Omental fat pad (tissue), 4 donors: Measurements from ENCODE around the gene PCDHGA7. TPM values are rescaled to one million over a fixed set of nuclear protein-coding genes. Genes with fewer than 3 reads are reported as not detected.
"Not testable (repeated sequence)": the region's sequence is repeated elsewhere in the genome, so short reads cannot be mapped to it uniquely, and the experiment has no call there.

Experiments
- ATAC-seq: fragments of 150-250 bp; one replicate; pipeline ENCODE4 v1.9.1; 2016; ENCODE audit warnings: mild to moderate bottlenecking, moderate library complexity; ENCODE audit not compliant: low FRiP score
- DNase-seq: peaks from one replicate; pipeline ENCODE4 v3.0.0-alpha.2; 2019; ENCODE audit warnings: low spot score
- total RNA-seq, 4 donors: library from RNA; depleted of rRNA; stranded (reverse); fragments of >200 nt; gene quantifications; one replicate each; pipeline ENCODE4 v1.1.0, GENCODE V29; 2016
- TF ChIP-seq, protein P1 (sequence below), 3 donors: fragments of 450-650 bp; IDR thresholded peaks; one replicate each; pipeline ENCODE4 v1.5.1; 2016 to 2017; ENCODE audit warnings: antibody characterized with exemption in 3 of 3, mild to moderate bottlenecking in 3 of 3, moderate library complexity in 2 of 3

The PCDHGA7 gene
- total RNA-seq, 4 donors from 2014 or later = 1.1 to 9.0 (median 3.6) TPM

DNA sequence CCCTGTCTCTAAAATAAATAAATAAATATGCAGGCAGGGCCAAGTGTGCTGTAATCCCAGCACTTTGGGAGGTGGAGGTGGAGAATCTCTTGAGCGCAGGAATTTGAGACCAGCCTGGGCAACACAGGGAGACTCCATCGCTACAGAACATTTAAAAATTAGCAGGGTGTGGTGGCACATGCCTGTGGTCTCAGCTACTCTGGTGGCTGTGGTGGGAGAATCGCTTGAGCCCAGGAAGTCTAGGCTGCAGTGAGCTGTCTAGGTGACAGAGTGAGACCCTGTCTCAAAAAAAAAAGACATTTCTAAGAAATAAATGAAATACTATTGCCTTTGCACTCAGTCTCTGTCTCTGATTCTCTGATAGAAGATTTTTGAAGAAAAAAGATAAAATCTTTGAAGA, 29.0 kb downstream of the PCDHGA7 start:
- no peak for DNase-seq
- ATAC-seq = no peak
- TF ChIP-seq, protein P1, sequence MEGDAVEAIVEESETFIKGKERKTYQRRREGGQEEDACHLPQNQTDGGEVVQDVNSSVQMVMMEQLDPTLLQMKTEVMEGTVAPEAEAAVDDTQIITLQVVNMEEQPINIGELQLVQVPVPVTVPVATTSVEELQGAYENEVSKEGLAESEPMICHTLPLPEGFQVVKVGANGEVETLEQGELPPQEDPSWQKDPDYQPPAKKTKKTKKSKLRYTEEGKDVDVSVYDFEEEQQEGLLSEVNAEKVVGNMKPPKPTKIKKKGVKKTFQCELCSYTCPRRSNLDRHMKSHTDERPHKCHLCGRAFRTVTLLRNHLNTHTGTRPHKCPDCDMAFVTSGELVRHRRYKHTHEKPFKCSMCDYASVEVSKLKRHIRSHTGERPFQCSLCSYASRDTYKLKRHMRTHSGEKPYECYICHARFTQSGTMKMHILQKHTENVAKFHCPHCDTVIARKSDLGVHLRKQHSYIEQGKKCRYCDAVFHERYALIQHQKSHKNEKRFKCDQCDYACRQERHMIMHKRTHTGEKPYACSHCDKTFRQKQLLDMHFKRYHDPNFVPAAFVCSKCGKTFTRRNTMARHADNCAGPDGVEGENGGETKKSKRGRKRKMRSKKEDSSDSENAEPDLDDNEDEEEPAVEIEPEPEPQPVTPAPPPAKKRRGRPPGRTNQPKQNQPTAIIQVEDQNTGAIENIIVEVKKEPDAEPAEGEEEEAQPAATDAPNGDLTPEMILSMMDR (IDR thresholded peaks at IDR 0.05) = no peak

DNA sequence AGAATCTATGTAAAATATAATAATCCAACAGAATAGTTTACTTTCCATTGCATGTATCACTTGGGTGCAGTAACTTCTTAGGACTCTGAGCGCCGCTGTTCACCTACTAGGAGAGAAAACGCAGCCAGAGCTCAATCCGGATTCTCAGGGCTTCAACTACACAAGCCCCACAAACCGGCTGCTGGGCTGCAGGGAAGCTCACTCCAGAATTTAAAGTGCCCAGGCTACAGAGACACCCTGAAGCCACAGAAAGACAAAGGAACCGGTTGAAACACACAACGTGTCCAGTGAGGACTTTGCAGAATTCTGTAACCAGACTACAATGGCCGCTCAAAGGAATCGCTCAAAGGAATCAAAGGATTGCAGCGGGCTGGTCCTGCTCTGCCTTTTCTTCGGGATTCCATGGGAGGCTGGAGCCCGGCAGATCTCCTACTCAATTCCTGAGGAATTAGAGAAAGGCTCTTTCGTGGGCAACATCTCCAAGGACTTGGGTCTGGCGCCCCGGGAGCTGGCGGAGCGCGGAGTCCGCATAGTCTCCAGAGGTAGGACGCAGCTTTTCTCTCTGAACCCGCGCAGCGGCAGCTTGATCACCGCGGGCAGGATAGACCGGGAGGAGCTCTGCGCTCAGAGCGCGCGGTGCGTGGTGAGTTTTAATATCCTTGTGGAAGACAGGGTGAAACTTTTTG, 30.5 kb downstream of the PCDHGA7 start, which contains the start of gene PCDHGA10:
Gene PCDHGA10 (plus strand): TSS at position 134 of the 686 bp plus-strand sequence. CDS start 189 bp downstream, at position 323.
- ATAC-seq (no peak), DNase-seq (no peak)
- TF ChIP-seq, protein P1 (IDR thresholded peaks at IDR 0.05) = no peak

DNA sequence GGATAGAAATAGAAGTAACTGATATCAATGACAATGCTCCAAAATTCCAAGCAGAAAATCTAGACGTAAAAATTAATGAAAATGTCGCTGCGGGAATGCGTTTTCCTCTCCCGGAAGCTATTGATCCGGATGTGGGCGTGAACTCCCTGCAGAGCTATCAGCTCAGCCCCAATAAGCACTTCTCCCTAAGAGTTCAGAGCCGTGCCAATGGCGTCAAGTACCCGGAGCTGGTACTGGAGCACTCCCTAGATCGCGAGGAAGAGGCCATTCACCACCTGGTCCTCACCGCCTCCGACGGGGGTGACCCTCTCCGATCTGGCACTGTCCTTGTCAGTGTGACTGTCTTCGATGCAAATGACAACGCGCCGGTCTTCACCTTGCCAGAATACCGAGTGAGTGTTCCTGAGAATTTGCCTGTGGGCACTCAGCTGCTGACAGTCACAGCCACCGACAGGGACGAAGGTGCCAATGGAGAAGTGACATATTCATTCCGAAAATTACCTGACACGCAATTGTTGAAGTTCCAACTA, 31.1 kb downstream of the PCDHGA7 start:
- TF ChIP-seq, protein P1 (IDR thresholded peaks at IDR 0.05) = no peak
- DNase-seq = no peak
- no peak for ATAC-seq

DNA sequence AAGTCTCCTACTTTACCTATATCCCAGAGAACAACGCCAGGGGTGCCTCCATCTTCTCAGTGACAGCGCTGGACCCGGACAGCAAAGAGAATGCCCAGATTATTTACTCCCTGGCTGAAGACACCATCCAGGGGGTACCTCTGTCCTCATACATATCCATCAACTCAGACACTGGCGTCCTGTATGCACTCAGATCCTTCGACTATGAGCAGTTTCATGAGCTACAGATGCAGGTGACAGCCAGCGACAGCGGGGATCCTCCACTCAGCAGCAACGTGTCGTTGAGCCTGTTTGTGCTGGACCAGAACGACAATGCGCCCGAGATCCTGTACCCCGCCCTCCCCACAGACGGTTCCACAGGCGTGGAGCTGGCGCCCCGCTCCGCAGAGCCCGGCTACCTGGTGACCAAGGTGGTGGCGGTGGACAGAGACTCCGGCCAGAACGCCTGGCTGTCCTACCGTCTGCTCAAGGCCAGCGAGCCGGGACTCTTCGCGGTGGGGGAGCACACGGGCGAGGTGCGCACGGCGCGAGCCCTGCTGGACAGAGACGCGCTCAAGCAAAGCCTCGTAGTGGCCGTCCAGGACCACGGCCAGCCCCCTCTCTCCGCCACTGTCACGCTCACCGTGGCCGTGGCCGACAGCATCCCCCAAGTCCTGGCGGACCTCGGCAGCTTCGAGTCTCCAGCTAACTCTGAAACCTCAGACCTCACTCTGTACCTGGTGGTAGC, 32.2 kb downstream of the PCDHGA7 start:
- not testable (repeated sequence) for ATAC-seq, DNase-seq

DNA sequence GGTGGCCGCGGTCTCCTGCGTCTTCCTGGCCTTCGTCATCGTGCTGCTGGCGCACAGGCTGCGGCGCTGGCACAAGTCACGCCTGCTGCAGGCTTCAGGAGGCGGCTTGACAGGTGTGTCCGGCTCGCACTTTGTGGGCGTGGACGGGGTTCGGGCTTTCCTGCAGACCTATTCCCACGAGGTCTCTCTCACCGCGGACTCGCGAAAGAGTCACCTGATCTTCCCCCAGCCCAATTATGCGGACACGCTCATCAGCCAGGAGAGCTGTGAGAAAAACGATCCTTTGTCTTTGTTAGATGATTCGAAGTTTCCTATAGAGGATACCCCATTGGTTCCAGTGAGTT, 32.7 kb downstream of the PCDHGA7 start:
- ATAC-seq, DNase-seq: not testable (repeated sequence)

DNA sequence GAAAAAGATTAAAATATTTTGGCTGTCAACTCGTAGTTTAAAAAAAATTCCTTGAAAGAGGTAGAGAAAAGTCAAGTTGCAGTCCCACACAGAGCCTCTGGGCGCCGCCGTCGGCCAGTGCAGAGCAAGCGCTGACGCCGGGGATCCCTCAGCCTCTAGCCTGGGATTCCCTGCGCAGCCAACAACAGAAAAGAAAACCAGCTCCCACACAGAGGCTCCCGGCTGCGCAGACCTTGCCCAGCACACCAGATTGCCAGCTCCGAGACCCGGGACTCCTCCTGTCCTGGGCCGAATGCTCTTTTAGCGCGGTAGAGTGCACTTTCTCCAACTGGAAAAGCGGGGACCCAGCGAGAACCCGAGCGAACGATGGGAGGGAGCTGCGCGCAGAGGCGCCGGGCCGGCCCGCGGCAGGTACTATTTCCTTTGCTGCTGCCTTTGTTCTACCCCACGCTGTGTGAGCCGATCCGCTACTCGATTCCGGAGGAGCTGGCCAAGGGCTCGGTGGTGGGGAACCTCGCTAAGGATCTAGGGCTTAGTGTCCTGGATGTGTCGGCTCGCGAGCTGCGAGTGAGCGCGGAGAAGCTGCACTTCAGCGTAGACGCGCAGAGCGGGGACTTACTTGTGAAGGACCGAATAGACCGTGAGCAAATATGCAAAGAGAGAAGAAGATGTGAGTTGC, 35.1 kb downstream of the PCDHGA7 start, which contains the start of gene PCDHGB7:
Gene PCDHGB7 (plus strand): TSS at position 184 of the 679 bp plus-strand sequence. CDS start 183 bp downstream, at position 367.
- peak; percentile 70 for ATAC-seq
- DNase-seq = not testable (repeated sequence)
- TF ChIP-seq, protein P1 (IDR thresholded peaks at IDR 0.05) = peak in 1 of 3 donors; percentile 23

DNA sequence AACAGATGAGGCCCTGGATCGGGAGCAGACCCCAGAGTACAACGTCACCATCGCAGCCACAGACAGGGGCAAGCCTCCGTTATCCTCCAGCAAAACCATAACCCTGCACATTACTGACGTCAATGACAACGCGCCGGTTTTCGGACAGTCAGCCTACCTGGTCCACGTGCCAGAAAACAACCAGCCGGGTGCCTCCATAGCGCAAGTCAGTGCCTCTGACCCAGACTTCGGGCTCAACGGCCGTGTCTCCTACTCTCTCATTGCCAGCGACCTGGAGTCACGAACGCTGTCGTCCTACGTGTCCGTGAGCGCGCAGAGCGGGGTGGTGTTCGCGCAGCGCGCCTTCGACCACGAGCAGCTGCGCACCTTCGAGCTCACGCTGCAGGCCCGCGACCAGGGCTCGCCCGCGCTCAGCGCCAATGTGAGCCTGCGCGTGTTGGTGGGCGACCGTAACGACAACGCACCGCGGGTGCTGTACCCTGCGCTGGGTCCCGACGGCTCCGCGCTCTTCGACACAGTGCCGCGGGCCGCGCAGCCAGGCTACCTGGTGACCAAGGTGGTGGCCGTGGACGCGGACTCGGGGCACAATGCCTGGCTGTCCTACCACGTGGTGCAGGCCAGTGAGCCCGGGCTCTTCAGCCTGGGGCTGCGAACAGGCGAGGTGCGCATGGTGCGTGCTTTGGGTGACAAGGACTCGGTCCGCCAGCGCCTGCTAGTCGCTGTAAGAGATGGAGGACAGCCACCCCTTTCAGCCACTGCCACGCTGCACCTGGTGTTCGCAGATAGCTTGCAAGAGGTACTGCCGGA, 36.7 kb downstream of the PCDHGA7 start:
- DNase-seq = no peak

More for the DNA sequence above, 36.7 kb downstream of the PCDHGA7 start:
- TF ChIP-seq, protein P1 (IDR thresholded peaks at IDR 0.05) = no peak
- no peak for ATAC-seq
